DND-41 (cell line): Measurements from ENCODE around the gene PLK1.

Experiments
- ATAC-seq: fragments of 200-7000 bp; cut with Tn5 transposase; 3 replicates; pipeline ENCODE4 v1.9.1; 2021; ENCODE audit warnings: low read depth; ENCODE audit not compliant: insufficient read depth
- DNase-seq: peaks from one replicate; pipeline ENCODE4 v3.0.0-alpha.2; 2020
- H2AFZ ChIP-seq: 2 replicates; pipeline ENCODE4 v1.6.0; 2012; ENCODE audit warnings: low read depth, low read length
- H3K27ac ChIP-seq: 2 replicates; pipeline ENCODE4 v1.5.1; 2012; ENCODE audit warnings: low read length, inconsistent platforms
- H3K27me3 ChIP-seq: fragments of 200-600 bp; sonication (generic); 2 replicates; pipeline ENCODE4 v1.6.0; 2012; ENCODE audit warnings: low read length, mild to moderate bottlenecking, inconsistent platforms; ENCODE audit not compliant: insufficient read depth, poor library complexity
- H3K36me3 ChIP-seq: 2 replicates; pipeline ENCODE4 v1.5.1; 2012; ENCODE audit warnings: low read length, inconsistent platforms; ENCODE audit not compliant: insufficient read depth
- H3K4me1 ChIP-seq: 2 replicates; pipeline ENCODE4 v1.5.1; 2012; ENCODE audit warnings: mild to moderate bottlenecking, low read length; ENCODE audit not compliant: insufficient read depth
- H3K4me2 ChIP-seq: 2 replicates; pipeline ENCODE4 v1.6.0; 2012; ENCODE audit warnings: mild to moderate bottlenecking, moderate library complexity, low read length, inconsistent platforms; ENCODE audit not compliant: insufficient read depth
- H3K4me3 ChIP-seq, 2 experiments: fragments of 200-600 bp in 1 of 2; shearing (Covaris generic) in 1 of 2; 2 replicates each; pipeline ENCODE4 v1.5.1; 2012 to 2016; ENCODE audit warnings: inconsistent platforms in 2 of 2, low read length in 2 of 2, mild to moderate bottlenecking in 2 of 2, low read depth in 1 of 2, moderate library complexity in 1 of 2
- H3K79me2 ChIP-seq: 2 replicates; pipeline ENCODE4 v1.6.0; 2012; ENCODE audit warnings: low read length, inconsistent platforms; ENCODE audit not compliant: insufficient read depth
- H3K9ac ChIP-seq: 2 replicates; pipeline ENCODE4 v1.6.0; 2012; ENCODE audit warnings: low read depth, mild to moderate bottlenecking, inconsistent platforms, low read length, moderate library complexity
- H3K9me3 ChIP-seq: 2 replicates; pipeline ENCODE4 v1.5.1; 2012; ENCODE audit warnings: low read length, moderate library complexity, mild to moderate bottlenecking, inconsistent platforms; ENCODE audit not compliant: insufficient read depth, severe bottlenecking
- H4K20me1 ChIP-seq: 2 replicates; pipeline ENCODE4 v1.6.0; 2012; ENCODE audit warnings: low read length; ENCODE audit not compliant: insufficient read depth
- CTCF ChIP-seq: IDR thresholded peaks from 2 replicates; pipeline ENCODE4 v1.5.1; 2012; ENCODE audit warnings: borderline replicate concordance, low read length, moderate library complexity, mild to moderate bottlenecking; ENCODE audit not compliant: poor library complexity, severe bottlenecking; ENCODE audit errors: extremely low read depth
- EZH2 ChIP-seq: IDR thresholded peaks from 3 replicates; pipeline ENCODE4 v1.6.1; 2012; ENCODE audit warnings: borderline replicate concordance, low read depth, mild to moderate bottlenecking, moderate library complexity, low read length, inconsistent platforms; ENCODE audit not compliant: severe bottlenecking

Gene PLK1

GRCh38 chr16:23691483-23692189 is 12.9 kb downstream of the PLK1 start:
- no peak for TF ChIP-seq EZH2
- Histone ChIP-seq H3K9ac (no peak overlapping the region), H3K9me3 (no peaks in the 10 kb centered on the region), H3K79me2 (no peaks in the 10 kb centered on the region), H4K20me1 (peaks cover 15% of the 10 kb centered on the region), H3K4me1 (no peaks in the 10 kb centered on the region), H3K4me2 (no peak overlapping the region), H3K4me3 (no peak overlapping the region), H3K27me3 (no peaks in the 10 kb centered on the region), H3K36me3 (peaks cover 46% of the 10 kb centered on the region), H2AFZ (no peak overlapping the region), H3K27ac (no peak overlapping the region)
- DNase-seq (no peak), ATAC-seq (peak; percentile 44; the same call in 2 of the 3 replicates)

DNA sequence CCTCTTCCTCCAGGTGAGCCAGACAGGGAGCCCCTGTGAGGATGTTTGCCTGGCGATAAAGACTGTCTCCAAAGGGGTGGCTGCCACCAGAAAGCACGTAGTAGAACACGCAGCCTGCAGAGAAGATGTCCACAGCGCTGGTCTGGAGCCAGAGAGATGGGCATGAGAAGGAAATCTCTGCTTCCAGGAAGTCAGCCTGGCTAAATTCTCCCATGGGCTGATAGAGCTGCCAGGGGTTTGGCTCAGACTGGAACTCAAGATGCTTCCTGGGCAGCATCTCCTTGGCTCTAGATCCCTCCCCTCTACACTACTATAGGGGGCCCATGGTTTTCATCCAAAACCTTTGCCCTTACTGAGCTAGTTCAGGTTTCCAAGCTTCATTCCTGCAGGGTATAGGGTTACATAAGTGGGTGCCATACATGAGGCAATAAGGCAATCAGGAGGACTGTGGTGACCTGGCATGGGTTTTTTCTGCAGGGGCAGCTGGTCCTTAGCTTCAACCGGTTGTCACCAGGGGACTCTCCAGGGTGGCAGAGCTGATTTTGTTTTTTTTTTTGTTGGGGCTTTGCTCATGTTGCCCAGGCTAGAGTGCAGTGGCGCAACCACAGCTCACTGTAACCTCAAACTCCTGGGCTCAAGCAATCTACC is 13.6 kb downstream of the PLK1 start:
- Histone ChIP-seq H4K20me1 (peaks cover 11% of the 10 kb centered on the region), H3K9me3 (no peaks in the 10 kb centered on the region), H3K79me2 (no peaks in the 10 kb centered on the region), H3K4me1 (no peaks in the 10 kb centered on the region), H3K4me3 (no peak overlapping the region), H3K27ac (no peak overlapping the region), H3K9ac (no peak overlapping the region), H3K4me2 (no peak overlapping the region), H3K27me3 (no peaks in the 10 kb centered on the region), H3K36me3 (peaks cover 39% of the 10 kb centered on the region), H2AFZ (no peak overlapping the region)
- ATAC-seq = no peak
- TF ChIP-seq CTCF (no peak), EZH2 (no peak)
- no peak for DNase-seq

DNA sequence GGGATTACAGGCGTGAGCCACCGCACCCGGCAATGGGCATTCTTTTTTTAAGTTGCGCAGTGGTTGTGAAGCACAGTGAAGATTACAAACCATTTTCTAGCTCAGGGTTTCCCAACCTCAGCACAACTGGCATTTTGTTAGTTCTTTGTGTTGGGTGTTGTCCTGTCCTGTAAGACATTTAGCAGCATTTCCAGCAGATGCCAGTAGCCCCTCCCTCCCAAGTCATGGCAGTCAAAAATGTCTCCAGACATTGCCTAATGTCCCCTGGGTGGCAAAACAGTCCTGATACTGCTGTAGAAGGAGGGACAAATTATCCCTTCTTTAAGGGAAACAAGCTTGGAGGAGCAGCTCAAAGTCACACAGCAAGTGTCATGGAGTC is 15.6 kb downstream of the PLK1 start:
- no peak for TF ChIP-seq EZH2
- no peak for TF ChIP-seq CTCF
- Histone ChIP-seq H3K27me3 (no peaks in the 10 kb centered on the region), H3K9ac (no peak overlapping the region), H3K4me2 (no peak overlapping the region), H3K4me1 (no peaks in the 10 kb centered on the region), H3K36me3 (peaks cover 20% of the 10 kb centered on the region), H3K9me3 (no peaks in the 10 kb centered on the region), H3K27ac (no peak overlapping the region), H3K79me2 (no peaks in the 10 kb centered on the region), H4K20me1 (peaks cover 5% of the 10 kb centered on the region; the same call in 1 of the 2 replicates), H3K4me3 (no peak overlapping the region), H2AFZ (no peak overlapping the region)
- no peak for ATAC-seq
- DNase-seq = no peak

DNA sequence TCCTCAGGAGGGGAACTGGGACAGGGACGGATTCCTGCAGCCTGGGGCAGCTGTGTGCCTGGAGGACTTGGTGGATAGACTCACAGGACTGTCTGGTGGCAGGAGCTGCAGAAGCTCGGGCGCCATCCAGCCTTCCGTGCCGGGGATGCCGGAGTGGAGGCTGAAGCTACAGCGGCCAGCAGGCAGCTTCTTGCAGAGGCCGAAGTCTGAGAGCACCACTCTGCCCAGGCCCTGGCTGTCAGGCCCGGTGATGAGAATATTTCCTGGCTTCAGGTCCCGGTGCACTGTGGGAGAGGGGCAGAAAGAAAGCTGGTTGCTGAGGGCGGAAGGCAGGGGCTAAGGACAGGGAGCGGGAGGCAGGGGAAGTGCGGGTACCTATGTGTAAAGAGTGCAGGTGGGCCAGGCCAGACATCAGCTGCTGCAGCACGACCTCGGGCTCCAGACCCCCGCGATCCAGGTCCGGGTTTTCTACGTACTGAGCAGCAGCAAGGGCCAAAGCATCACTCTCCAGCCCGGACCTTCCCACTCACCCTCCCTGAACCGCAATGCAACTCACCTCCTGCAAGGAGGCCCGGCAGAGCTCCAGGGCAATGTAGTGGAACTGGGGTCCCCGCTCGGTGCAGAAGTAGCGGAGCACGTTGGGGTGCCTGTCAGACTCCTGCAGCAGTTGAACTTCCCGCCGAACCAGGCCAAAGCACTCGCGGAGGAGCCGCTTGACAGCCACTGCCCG is 16.1 kb downstream of the PLK1 start:
- ATAC-seq (no peak), DNase-seq (no peak)
- no peak overlapping the region for H2AFZ ChIP-seq
- H3K4me3 ChIP-seq = no peak overlapping the region
- H3K79me2 ChIP-seq = no peaks in the 10 kb centered on the region
- H3K27ac ChIP-seq = no peak overlapping the region
- peaks cover 14% of the 10 kb centered on the region for H3K36me3 ChIP-seq
- H3K27me3 ChIP-seq = no peaks in the 10 kb centered on the region
- H3K9me3 ChIP-seq = no peaks in the 10 kb centered on the region
- peaks cover under 1% of the 10 kb centered on the region; the same call in 1 of the 2 replicates for H4K20me1 ChIP-seq
- TF ChIP-seq EZH2 = no peak
- no peak for TF ChIP-seq CTCF
- no peak overlapping the region for H3K4me2 ChIP-seq
- no peak overlapping the region for H3K9ac ChIP-seq
- no peaks in the 10 kb centered on the region for H3K4me1 ChIP-seq
